Head of caudate nucleus (tissue), 42 donors: ENCODE measurements around the gene RCOR1.
A peak's percentile ranks its signal among the peaks of the same experiment; 100 is the strongest.

Experiments
- DNase-seq, 42 donors: peaks; one replicate each; pipeline versions ENCODE4 v3.0.0 to v3.0.0-alpha.2; 2020 to 2021; ENCODE audit warnings: mixed read lengths in 7 of 42
- intact Hi-C: fragments of 100-400 bp; cut with DNase I; formaldehyde crosslinking; loops from one replicate; pipeline ENCODE4 v1.15.0; 2022

Gene RCOR1

DNA sequence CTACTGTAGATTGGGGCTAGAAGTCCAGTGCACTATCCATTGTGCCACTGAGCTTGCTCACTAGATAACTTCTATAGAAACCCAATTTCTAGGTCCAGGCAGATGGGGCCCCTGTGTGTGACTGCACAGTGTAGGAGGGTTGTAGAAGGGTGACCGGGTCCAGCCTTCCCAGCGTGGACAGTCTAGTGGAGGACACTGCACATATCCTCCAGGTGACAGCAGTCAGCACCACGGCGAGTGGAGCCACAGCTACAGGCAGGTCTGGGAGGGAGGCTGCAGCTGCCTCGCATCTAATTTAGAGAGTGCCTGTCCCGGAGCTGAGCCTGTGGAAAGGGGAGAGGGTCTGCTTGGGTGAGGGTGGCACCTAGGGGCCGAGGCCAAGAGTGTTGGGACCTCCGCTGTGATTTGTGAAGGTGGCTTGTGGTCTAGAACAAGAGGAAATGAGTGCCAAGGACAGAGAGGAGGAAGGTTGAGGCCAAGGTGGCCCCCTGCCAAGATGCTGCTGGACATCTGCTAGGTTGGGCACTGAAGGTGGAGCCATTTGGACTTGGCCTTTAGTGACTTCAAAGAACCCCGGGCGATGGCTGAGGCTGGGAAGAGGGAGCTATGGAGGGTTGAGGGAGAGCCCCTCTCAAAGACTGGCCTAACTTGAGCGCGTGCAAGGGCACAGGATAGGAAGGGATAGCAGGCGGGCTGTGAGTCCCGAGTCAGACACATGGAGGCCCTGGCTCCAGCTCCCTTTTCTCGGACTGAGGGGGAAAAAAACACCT, 138.8 kb downstream of the RCOR1 start:
- DNase-seq, result peak in 3 of 42 donors; percentile 11 to 36 (median 21)
- intact Hi-C loops, result no loop called here

DNA sequence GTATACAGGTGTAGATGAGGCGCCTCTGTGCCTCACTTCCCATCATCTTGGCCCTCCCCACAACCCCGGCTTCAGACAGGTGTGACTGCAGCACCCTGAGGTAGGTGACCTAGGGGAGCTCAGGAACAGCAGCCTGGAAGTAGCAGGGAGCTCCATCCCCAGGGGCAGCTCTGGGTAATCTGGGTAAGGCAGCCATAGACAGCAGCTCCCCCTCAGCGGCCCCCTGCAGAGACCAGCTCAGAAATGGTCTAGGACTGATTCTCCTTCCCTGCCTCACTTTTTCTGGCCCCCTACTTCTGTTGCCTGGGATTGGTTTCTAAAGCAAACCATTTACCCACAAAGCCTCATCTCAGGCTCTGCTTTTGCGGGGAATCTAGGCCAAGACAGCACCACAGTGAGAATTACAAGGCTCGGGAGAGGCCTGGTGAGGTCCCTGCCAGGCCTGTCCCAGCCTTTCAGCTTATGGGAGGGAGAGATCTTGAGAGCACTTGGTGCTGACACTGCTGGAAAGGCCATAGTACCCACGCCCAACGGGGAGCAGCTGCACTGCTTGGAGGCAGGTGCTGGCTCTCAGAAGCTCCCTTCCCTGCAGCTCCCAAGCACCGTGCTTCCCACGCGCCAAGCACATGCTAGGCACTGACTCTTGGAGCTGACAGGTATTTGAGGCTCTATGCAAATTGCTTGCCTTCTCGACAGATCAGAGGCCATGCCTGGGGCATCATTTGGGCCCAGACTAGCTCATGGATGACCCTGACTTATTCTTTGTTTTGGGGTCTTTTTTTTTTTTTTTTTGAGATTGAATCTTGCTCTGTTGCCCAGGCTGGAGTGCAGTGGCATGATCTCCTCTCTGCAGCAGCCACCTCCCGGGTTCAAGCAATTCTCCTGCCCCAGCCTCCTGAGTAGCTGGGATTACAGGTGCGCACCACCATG, 139.7 kb downstream of the RCOR1 start:
- intact Hi-C loops, result no loop called here
- peak in 5 of 42 donors; percentile 12 to 35 (median 15) for DNase-seq

DNA sequence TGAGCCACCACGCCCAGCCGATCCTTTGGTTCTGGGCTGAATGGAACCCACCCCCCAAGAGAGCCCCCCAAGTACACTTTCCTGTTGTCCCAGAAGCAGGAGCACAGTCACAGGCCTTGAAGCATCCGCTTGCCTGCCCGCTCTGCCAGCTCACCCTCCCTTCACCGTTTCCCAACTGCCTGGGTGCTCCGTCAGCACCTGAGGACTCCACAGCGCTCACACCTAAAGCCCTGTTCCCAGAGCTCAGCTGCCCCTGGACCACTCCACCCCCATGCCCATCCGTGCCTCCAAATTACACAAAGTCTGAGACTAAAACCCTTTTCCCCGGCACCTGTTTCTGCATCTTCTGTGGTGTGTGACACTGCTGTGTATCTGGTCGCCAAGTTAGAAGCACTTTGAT, 140.5 kb downstream of the RCOR1 start:
- DNase-seq, result peak in 4 of 42 donors; percentile 5 to 32 (median 15)
- intact Hi-C loops, result no loop called here

DNA sequence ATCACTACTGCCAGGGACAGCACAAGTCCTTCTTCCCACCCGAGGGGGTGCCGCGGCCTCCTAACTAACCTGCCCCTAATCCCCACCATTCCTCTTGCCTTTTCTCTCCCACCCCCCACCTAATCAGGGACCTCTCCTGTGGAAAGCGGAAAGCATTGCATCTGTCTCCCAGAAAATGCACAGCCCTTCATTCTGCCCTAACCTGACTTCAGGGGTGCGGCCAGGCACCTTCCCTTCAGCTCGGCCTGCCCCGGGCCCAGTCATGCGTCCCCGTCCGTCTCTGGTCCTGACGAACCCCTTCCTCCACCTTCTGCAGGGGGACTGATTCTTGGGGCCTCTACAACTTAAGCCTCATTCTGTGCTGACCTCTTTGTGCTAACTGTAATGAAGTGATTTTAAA, 140.9 kb downstream of the RCOR1 start:
- peak in 4 of 42 donors; percentile 2 to 27 (median 26) for DNase-seq
- intact Hi-C loops, result no loop called here

DNA sequence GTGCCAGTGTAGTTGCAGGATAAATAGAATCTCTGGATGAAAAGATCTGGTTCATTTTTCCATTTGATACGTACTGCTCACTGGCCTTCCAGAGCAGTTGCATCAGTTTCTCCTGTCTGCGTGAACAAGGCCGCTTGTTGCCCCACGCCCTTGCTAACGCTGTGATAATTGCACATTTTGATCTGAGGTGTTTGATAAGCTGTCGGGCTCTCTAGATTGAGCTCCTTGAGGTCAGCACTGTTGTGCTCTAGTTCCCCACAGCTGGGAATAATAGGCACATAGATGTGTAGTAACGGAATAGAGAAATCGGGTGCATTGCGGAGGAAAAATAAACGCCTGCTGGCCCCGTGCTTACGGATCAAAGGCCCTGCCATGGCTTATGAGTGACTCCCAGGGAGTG, 142.0 kb downstream of the RCOR1 start:
- DNase-seq, result peak in 2 of 42 donors; percentile 3 to 5
- intact Hi-C loops, result no loop called here

DNA sequence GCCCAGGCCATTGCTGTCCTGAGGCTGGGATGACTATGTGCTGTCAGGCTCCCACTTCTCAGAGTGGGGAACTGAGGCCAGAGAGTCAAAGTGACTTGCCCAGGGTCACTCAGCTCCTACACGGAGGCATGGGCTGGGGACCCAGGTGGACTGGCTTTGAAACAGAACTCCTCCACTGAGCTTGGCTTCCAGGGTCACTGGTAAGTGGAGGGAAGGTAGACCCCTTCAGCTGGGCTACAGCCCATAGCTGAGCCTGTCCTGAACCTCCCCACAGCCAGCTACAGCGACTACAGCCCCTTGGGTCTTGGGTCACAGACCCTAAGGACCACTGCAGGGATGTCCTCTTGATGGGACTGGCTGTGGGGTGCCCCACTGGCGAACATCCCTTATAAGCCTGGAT, 144.5 kb downstream of the RCOR1 start:
- DNase-seq, result peak in 1 of 42 donors; percentile 9
- intact Hi-C loops, result no loop called here

DNA sequence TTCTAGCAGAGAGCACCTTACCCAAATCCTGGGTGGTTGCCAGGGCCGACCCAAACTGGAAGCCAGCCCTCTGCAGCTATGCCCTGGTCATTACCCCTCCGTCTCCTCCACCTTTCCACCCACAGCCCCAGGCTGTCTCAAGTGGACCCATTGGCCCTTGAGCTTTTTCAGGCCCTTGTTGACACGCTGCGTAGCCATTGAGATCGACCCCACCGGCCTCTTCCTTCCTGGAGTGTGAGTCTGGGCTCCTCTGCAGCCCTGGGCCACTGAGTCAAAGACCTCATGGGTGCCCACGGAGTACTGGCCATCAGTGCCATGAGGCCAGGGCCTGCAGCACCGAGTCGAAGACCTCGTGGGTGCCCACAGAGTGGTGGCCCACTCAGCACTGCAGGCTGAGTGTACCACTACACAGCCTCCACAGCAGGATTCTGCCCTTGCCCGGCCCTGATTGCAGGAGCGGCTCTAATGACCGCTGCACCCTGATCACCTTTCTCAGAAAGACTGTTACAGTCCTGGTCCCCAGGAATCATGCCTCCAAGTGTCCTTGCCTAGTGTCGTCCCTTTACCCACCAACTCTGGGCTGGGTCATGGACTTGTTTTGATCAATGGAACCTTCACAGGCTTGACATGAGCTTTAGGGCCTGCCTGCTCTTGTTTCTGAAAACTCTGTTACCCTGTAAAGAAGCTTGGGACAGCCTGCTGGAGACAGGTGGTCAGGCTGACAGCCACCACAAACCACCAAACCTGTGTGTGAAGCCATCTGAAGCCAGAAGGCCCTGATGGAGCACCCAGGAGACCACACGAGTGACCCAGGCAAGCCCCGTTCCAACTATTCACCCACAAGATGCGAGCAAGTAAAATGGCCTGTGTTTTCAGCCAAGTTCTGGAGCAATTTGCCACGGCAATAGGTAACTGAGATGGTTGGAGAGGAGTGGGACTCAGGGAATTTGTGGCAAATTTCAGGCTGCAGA, 145.2 kb downstream of the RCOR1 start:
- intact Hi-C loops, result no loop called here
- DNase-seq, result peak in 2 of 42 donors; percentile 17 to 21

DNA sequence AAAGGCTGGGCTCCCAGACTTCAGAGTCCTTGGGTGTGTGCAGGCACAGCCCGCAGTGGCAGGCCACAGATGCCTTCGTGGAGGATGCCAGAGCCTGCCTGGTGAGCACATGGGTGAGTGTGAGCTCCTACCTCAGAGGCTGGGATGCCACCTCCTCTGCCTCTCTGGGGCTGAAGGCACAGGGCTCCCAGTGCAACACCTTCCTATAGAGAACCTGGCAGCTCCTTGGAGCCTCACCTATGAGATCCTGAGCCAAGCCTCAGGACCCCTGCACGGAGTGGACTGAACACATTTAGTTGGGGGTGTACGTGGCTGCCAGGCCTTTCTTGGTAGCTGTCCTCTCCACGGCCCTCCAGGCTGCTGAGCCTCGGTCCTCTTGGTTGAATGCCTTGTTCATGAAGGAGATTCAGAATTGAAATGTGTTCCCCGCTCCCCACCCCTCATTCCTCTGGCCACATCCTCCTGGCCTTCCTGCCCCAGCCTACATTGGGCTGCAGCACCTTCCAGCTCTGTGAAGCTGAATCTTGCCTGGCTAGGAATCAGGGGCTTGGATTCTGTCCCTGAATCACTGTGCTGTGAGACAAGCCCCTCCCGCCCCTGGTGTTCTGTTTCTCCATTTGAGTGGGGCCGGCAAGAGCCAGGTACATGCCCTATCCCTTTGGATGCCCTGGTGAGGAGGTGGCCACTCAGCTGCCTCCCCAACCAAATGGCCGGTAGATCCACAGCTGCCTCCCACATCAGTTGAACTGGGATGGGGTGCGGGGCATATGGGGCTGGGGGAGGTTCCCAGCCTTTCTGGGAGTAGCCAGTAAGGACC, 146.1 kb downstream of the RCOR1 start:
- peak in 1 of 42 donors; percentile 12 for DNase-seq
- intact Hi-C loops, result no loop called here

DNA sequence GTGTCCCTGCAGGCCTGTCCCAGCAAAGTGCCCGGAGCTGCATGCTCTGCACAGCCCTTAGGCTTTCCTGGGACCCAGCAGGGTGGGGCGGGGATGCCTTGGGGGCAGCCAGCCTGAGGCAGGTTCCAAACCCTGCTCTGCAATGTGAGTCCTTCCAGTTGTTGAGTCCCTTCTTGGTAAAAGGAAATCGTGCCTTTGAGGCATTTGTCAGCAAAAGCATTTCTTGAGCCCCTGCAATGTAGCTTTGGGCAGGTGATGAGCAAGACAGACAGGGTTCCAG, 146.7 kb downstream of the RCOR1 start:
- no peak for DNase-seq
- intact Hi-C loops, result no loop called here

DNA sequence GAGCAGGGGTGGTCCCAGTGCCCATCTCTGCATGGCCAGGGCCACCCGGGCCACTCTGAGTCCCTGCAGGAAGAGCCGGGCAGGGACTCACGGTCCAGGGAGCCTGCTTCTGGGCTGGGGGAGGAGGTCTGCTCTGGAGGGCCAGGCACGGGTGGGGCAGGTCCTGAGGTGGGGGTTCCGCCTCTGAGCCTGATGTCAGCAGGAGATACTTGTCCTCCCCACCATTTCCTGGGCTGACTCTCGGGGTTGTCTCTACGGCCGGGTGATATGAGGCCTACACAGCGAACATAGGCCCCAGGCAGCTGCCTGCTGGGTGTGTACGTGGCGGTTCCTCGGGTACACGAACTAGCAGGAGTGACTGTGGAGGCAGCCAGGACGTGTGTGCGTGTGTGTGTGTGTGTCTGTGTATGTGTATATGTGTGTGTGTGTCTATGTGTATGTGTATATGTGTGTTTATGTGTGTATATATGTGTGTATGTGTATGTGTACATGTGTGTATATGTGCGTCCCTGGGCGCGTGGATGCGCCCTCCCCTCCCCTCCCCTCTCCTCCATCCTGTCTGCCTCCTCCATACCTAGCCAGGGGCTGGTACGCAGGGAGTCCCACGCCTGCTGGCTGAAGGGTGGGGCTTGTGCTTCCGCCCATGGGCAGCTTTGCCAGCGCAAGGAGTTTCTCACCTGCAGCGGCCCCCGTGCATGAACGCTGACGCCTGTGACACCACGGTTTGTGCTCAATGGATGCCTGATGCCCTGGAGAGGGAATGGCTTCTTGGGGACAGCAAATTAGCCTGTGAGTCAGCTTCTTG, 154.4 kb downstream of the RCOR1 start:
- intact Hi-C loops, result no loop called here
- no peak for DNase-seq

DNA sequence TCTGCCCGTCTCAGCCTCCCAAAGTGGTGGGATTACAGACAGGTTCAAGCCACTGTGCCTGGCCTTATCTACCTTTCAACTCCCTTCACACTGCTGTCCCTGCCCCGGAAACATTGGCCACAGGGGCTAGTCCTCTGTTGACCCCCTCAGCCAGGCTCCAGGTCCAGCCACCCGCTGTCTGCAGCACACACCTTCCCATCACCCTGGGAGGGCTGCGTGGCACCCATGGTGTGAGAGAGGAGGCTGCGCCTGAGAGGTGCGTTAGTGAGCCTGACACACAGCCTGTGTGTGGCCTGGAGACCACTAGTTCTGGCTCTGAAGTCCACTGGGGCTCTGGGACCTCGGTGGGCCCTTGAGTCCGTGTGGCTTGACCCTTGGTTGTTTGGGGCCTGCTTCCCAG, 156.4 kb downstream of the RCOR1 start:
- no peak for DNase-seq
- intact Hi-C loops, result no loop called here

DNA sequence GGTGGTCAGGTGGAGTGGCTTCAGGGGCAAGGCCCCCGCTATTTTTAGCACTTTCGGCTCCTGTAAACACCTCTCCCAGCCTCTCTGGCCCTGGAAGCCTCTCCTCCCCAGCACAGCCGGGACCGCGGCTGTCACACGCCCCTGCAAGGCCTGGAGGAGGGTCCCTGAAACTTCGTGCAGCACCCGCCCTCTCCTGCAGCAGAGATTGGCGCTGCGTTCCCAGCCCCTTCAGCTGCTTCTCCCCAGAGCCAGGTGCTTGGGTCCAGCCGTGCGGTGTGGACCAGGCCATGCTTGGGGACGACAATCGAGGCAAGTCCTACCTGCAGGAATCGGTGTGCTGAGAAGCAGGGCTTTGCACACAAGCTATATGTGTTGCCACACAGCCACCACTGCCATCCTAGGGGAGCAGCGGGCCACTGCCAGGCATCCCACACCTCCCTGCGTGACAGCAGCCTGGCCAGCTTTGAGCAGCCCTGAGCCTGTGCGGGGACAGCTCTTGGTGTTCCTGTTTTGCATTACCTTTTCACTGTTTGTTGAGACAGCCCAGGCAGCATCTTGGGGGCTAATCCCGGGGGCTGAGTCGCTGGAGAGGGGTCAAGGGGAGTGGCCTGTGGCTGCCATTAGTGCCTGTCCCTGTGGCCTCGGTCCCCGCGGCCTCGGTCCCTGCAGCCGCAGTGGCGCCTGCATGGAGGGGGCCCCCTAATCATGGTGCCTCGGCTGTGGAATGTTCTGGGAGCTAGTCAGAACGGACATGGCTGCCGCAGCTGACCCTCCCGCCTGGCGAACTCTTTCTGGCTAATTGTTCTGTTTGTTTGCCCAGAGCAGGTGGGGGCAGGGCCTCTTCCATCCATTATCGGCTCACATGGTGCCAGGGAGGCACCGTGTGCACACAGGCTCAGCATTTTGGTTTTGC, 157.2 kb downstream of the RCOR1 start:
- DNase-seq, result no peak
- intact Hi-C loops, result no loop called here

DNA sequence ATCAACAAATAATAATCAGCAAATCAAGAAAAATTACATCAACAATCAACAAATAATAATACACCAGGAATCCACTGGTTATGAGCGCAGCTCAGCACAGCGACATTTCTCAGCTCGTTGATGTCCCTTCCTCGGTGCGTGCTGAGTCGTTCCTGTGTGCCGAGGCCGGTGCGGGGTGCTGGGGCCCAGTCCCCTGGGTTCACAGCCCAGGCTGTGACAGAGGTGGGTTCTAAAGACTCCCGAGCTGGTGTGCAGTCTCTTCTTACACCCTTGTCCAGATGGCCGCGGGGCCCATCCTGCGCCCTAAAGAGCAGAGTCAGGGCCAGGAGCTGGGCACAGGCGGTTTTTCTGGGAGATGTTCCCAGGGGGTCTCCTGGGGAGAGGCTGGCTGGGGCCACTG, 157.9 kb downstream of the RCOR1 start:
- intact Hi-C loops, result no loop called here
- no peak for DNase-seq

DNA sequence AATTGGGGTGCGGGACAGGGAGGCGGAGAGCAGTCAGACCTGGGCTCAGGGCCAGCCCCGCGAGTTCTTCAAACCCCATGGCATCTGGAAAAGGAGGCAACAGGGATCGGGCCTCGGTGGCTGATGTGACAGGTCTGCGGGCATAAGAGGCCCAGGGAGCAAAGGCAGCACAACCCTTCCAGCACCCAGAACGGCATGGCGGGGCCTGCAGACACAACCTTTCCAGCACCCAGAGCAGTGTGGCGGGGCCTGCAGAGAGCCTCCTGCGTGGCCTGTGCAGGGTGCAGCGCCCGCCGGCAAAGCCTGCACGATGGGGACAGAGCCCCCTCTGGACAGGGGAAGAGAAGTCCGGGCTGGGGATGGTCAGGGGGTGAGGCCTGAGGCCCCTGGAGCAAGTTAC, 158.6 kb downstream of the RCOR1 start:
- intact Hi-C loops, result no loop called here
- no peak for DNase-seq

DNA sequence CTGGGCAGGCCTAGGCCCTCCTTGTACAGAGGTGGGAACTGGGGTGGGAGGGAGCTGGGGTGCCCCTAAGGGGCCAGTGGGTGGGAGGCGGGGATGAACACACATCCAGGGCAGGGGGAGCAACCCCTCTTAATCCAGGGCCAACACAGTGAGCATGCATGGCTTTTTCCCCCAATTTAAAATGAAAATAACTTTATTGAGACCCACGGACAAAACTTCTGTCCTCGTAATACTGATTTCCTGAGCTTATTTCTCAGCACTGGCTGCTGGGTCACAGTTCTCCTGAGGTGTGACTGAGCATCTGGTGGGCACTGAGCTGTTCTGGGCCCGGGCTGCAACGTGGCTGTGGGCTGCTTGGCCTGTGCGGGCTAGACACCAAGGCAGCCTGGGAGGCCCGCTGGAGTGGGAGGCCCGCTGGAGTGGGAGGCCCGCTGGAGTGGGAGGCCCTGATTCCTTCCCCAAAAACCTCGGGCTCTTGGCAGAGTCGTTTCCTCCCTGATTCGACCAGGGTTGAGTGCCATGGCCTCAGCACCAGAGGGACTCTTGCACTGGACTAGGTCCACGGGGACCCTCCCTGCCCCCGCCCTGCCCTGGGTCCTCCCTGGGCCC, 159.9 kb downstream of the RCOR1 start:
- no peak for DNase-seq
- intact Hi-C loops, result no loop called here
